Esophagus muscularis mucosa (tissue), 4 donors: ENCODE results near the gene SPRED2. TPM values are rescaled to one million over a fixed set of nuclear protein-coding genes. Genes with fewer than 3 reads are reported as not detected.

Experiments used
- DNase-seq: peaks from one replicate; pipeline ENCODE4 v3.0.0-alpha.2; 2017; ENCODE audit errors: extremely low spot score
- H3K27ac ChIP-seq, 4 donors: fragments of 200-600 bp; sonication (generic); replicated peaks in 1 of 4; 1 replicate in 3 of 4; 2 replicates in 1 of 4; pipeline ENCODE4 v1.5.1; 2016 to 2019; ENCODE audit warnings: mild to moderate bottlenecking in 1 of 4
- H3K27me3 ChIP-seq, 4 donors: fragments of 200-600 bp; sonication (generic); one replicate each; pipeline versions ENCODE4 v1.5.1 to v1.6.0; 2016 to 2019
- H3K36me3 ChIP-seq, 4 donors: fragments of 200-600 bp; sonication (generic); one replicate each; pipeline ENCODE4 v1.5.1; 2016 to 2019
- H3K4me1 ChIP-seq, 4 donors: fragments of 200-600 bp; sonication (generic); one replicate each; pipeline ENCODE4 v1.5.1; 2016 to 2019
- H3K4me3 ChIP-seq, 4 donors: fragments of 200-600 bp; sonication (generic); 1 replicate in 2 of 4; 2 replicates in 2 of 4; pipeline ENCODE4 v1.5.1; 2016 to 2019; ENCODE audit warnings: mild to moderate bottlenecking in 4 of 4, moderate library complexity in 1 of 4
- H3K9me3 ChIP-seq, 4 donors: fragments of 200-600 bp; sonication (generic); 1 replicate in 3 of 4; 2 replicates in 1 of 4; pipeline ENCODE4 v1.5.1; 2016 to 2019
- CTCF ChIP-seq, 3 experiments: fragments of 200-600 bp in 2 of 3; fragments of 450-650 bp in 1 of 3; sonication (generic) in 2 of 3; IDR thresholded peaks; one replicate each; pipeline ENCODE4 v1.5.1; 2017 to 2019; ENCODE audit warnings: antibody characterized with exemption in 3 of 3, mild to moderate bottlenecking in 2 of 3, moderate library complexity in 1 of 3
- EP300 ChIP-seq: sonication (generic); formaldehyde crosslinking; IDR thresholded peaks from one replicate; pipeline ENCODE4 v1.6.1; 2017; ENCODE audit warnings: antibody characterized with exemption
- POLR2A ChIP-seq: fragments of 450-650 bp; IDR thresholded peaks from one replicate; pipeline ENCODE4 v1.6.1; 2017; ENCODE audit warnings: antibody characterized with exemption, moderate library complexity, mild to moderate bottlenecking, low read depth
- POLR2AphosphoS5 ChIP-seq, 2 donors: sonication (generic); formaldehyde crosslinking; IDR thresholded peaks; one replicate each; pipeline ENCODE4 v1.6.1; 2017; ENCODE audit warnings: antibody characterized with exemption in 2 of 2
- WGBS: methylation state at CpG from one replicate; pipeline ENCODE4 v1.1.5; 2018; 5-methylcytosine and 5-hydroxymethylcytosine counted together
- intact Hi-C: fragments of 100-400 bp; cut with DNase I; formaldehyde crosslinking; loops from one replicate; pipeline ENCODE4 v1.15.1; 2023
- total RNA-seq, 4 donors: library from RNA; depleted of rRNA; stranded (reverse); fragments of >200 nt; gene quantifications; one replicate each; pipeline versions ENCODE4 v1.1.0 to v1.2.1, GENCODE V29; 2016

Gene SPRED2
- total RNA-seq, 4 donors from 2014 or later: 17.4 to 25.6 (median 18.7) TPM

- Histone ChIP-seq H3K9me3 (no peaks in the 10 kb centered on the region), H3K27ac (peak overlapping the region in 2 of 4 donors; percentile 63 to 76), H3K36me3 (peaks cover 13 to 65% (median 49%) of the 10 kb centered on the region in 4 donors), H3K27me3 (no peaks in the 10 kb centered on the region), H3K4me3 (no peak overlapping the region), H3K4me1 (peaks cover 16 to 29% (median 24%) of the 10 kb centered on the region in 4 donors)
- intact Hi-C loops: no loop called here
- TF ChIP-seq CTCF (IDR thresholded peaks at IDR 0.05) (no peak), EP300 (no peak), POLR2AphosphoS5 (IDR thresholded peaks at IDR 0.05) (no peak), POLR2A (no peak)
- no peak for DNase-seq
- WGBS: 98% methylated on average over 7 of the region's 7 CpGs
Observed at GRCh38 chr2:65311596-65311995, 120.8 kb downstream of the SPRED2 start.

DNA sequence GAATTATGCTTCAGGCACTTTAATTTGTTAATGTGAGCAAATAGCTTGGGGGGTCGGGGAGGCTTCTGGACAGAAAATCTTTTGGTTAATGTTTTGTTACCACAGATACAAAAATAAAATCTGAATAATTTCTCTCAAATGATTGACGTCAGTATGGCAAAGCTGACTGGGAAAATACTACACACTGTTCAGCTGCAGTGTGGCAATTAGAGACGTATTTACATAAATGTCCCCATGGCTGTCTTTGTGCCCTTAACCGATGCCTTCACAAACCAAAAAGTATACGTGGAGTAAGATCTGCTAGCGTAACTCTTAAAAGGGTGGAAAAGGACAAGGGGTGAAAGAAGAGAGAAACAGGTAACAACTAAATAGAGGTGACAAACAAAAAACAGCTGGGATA lies 121.3 kb downstream of the SPRED2 start:
- Histone ChIP-seq H3K36me3 (peaks cover 13 to 60% (median 44%) of the 10 kb centered on the region in 4 donors), H3K4me3 (no peak overlapping the region), H3K27ac (peak overlapping the region; percentile 48 to 76 (median 66)), H3K27me3 (no peaks in the 10 kb centered on the region), H3K9me3 (no peaks in the 10 kb centered on the region), H3K4me1 (peaks cover 16 to 24% (median 22%) of the 10 kb centered on the region in 4 donors)
- intact Hi-C loops: no loop called here
- no peak for TF ChIP-seq CTCF (IDR thresholded peaks at IDR 0.05)
- TF ChIP-seq POLR2AphosphoS5 (IDR thresholded peaks at IDR 0.05): no peak
- no peak for TF ChIP-seq EP300
- no peak for TF ChIP-seq POLR2A
- WGBS: 77% methylated on average over 6 of the region's 6 CpGs
- DNase-seq: no peak

GRCh38 chr2:65309699-65310098 lies 122.7 kb downstream of the SPRED2 start:
- Histone ChIP-seq H3K4me1 (peaks cover 16 to 22% (median 22%) of the 10 kb centered on the region in 4 donors), H3K27ac (peak overlapping the region; percentile 48 to 76 (median 66)), H3K27me3 (no peaks in the 10 kb centered on the region), H3K36me3 (peaks cover 13 to 46% (median 31%) of the 10 kb centered on the region in 4 donors), H3K4me3 (no peak overlapping the region), H3K9me3 (no peaks in the 10 kb centered on the region)
- intact Hi-C loops: no loop called here
- 86% methylated on average over 8 of the region's 8 CpGs for WGBS
- TF ChIP-seq POLR2A (no peak), EP300 (no peak), POLR2AphosphoS5 (IDR thresholded peaks at IDR 0.05) (no peak), CTCF (IDR thresholded peaks at IDR 0.05) (no peak)
- DNase-seq: no peak

DNA sequence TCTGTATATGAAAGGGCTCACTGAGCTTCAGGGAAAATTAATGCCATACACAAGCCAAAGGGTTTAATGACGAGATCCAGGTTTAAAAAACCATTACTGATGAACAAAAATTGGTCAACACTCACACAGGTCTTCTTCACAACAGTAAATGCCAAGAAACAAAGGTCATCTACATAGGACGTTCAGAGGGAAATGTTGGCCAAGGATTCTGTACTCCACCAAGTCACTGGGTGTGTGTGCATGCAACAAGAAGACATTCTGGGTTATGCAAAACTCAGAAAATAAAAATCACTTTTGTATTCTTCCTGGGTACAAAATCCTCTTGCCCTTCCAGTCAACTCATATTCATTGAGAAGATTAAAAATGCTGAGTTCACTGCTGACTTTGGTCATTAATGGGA lies 126.5 kb downstream of the SPRED2 start:
- 79% methylated on average over 2 of the region's 2 CpGs for WGBS
- H3K36me3 ChIP-seq: peaks cover 0 to 9% (median 0%) of the 10 kb centered on the region in 4 donors
- H3K27ac ChIP-seq: no peak overlapping the region
- intact Hi-C loops: no loop called here
- no peak overlapping the region for H3K4me3 ChIP-seq
- DNase-seq: no peak
- no peaks in the 10 kb centered on the region for H3K9me3 ChIP-seq
- H3K27me3 ChIP-seq: no peaks in the 10 kb centered on the region
- TF ChIP-seq EP300 (no peak), POLR2A (no peak), CTCF (IDR thresholded peaks at IDR 0.05) (no peak), POLR2AphosphoS5 (IDR thresholded peaks at IDR 0.05) (no peak)
- H3K4me1 ChIP-seq: peaks cover 33 to 40% (median 34%) of the 10 kb centered on the region in 4 donors
